Neural progenitor cell (in vitro differentiated cells): ENCODE data around the gene SEMA4G.

Experiments used
- EZH2 ChIP-seq: fragments of 200-600 bp; sonication (generic); IDR thresholded peaks from 2 replicates; pipeline ENCODE4 v1.6.1; 2017; ENCODE audit warnings: antibody characterized with exemption, mild to moderate bottlenecking, moderate library complexity
- EZH2phosphoT487 ChIP-seq: fragments of 200-600 bp; sonication (generic); IDR thresholded peaks from 2 replicates; pipeline ENCODE4 v1.6.1; 2017; ENCODE audit warnings: antibody characterized with exemption
- TF ChIP-seq, protein P1 (sequence below): fragments of 200-600 bp; sonication (generic); IDR thresholded peaks from 2 replicates; pipeline ENCODE4 v1.5.1; 2017; ENCODE audit warnings: antibody characterized with exemption, mild to moderate bottlenecking

DNA sequence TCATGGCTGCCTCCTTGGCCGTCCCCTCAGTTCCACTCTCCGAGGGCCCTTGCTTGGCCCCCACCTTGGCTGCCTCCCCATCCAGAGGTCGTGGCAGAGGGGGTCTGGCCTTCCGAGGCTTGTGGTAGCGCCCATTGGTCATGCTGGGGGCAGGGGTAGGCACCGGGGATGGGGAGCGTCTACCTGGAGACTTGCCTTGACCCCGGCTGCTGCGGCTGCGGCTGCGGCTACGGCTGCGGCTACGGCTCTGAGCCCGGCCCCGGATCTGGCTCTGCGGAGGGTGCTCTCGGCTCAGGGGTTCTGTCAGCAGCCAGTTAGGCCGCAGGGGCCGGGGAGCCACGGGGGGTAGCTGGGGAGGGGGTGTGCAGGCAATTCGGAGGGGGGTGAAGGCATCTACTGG is 41.0 kb downstream of the SEMA4G start:
- TF ChIP-seq, protein P1, sequence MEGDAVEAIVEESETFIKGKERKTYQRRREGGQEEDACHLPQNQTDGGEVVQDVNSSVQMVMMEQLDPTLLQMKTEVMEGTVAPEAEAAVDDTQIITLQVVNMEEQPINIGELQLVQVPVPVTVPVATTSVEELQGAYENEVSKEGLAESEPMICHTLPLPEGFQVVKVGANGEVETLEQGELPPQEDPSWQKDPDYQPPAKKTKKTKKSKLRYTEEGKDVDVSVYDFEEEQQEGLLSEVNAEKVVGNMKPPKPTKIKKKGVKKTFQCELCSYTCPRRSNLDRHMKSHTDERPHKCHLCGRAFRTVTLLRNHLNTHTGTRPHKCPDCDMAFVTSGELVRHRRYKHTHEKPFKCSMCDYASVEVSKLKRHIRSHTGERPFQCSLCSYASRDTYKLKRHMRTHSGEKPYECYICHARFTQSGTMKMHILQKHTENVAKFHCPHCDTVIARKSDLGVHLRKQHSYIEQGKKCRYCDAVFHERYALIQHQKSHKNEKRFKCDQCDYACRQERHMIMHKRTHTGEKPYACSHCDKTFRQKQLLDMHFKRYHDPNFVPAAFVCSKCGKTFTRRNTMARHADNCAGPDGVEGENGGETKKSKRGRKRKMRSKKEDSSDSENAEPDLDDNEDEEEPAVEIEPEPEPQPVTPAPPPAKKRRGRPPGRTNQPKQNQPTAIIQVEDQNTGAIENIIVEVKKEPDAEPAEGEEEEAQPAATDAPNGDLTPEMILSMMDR: no peak
- no peak for TF ChIP-seq EZH2phosphoT487
- TF ChIP-seq EZH2: no peak
